Stimulated activated CD8-positive, alpha-beta memory T cell treated with anti-CD3 and anti-CD28 coated beads, Interleukin-15, amount 100 ng/mL, for 1 hour (primary cell): Measurements from ENCODE around the gene ELAVL2.

Experiments
- DNase-seq: peaks from one replicate; pipeline ENCODE4 v3.0.0-alpha.2; 2020; ENCODE audit warnings: low read depth

ELAVL2 gene

DNA sequence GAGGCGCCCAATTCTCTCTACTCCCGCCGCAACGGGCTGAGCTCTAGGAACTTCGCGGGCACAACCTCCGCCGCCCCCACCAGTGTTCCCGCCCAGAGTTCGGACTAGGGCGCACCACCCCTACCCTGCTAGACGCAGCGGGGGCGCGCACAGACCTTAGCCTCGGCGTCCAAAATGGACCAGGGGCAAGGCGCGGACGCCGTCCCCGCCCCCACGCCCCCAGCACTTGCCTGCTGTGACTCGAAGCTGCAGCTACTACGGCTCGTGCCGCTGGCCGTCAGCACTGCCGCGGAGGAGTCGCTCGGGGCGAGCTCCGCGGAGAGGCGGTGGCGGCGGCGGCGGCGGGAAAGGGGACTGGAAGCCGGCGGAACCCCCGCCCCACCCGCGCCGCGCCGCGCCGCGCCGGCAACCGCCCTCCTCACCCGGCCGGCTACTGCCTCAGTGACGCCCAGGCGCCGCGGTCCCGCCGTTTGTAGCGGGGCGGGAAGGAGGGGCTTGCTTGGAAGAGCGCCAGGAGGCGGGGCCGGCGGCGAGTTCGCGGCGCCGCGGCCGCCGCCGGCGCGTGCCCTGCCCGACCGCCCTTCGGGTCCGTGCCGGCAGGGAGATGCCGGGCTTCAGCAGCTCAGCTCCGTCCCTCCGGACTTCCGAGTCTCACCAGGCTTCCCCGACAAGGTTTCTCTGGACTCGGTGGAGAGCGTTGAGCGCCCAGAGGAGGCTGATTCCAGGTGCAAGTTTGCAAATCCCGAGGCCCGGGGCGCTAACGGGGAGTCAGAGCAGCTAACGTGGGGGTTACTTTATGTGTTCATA is 4.5 kb downstream of the ELAVL2 start:
- DNase-seq, result no peak

DNA sequence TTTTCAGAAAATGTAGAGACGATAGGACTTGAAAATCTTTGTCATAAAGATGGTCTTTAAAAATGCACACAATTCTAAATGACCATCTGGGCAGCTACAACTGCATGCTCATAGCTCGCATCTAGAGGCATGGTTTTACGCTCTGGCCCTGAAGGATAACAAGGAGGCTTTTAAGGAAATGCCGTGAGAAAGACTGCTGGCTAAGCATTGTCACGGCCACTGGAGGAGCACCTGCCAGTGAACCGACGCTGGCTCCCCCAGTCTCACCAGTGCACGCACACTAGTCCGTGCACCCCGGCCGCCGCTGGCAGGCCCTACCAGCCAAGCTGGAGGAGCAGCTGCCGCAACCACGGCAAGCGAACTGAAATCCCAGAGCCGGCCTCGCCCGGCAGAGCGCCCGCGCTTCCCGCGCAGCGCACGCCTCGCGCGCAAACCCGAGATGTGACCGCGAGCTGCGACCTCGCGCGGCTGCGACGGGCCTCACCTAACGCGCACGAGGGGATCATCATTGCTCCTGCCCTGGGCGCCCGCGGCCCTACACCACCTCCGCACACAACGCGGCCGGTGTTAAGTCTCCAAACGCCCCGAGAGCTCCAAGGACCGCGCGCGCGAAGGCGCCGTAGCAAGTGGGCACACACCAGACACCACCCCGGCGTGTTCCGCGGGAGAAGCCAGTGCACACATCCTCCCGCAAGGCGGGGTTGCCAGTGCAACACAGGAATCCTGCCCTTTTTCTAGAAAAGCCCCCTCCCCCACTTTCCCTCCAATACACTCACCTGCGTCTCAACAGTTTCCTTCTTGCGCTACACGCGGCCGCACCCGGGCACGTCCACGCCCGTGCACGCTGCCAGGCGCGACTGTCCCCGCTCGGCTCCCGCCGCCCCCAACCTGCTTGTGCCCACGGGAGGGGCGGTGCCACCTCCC is 5.3 kb downstream of the ELAVL2 start:
- DNase-seq, result no peak

DNA sequence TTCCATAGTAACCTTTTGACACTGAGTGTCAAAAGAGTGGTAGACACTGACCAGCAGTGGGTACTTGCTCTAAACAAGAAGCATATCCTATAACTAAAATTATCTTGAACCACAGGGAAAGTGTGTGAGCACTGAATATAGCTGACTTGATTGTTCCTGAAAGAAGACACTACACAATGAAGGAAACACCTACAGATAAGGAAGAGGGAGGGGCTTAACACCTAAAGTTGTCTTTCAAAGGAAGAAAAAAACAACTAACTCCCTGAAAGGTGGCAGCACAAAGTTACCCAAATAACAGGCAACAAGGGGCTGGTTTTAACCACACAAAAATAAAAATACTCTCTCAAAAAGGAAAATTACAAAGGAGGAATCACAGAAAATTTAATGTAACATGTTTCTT is 6.6 kb downstream of the ELAVL2 start:
- no peak for DNase-seq

DNA sequence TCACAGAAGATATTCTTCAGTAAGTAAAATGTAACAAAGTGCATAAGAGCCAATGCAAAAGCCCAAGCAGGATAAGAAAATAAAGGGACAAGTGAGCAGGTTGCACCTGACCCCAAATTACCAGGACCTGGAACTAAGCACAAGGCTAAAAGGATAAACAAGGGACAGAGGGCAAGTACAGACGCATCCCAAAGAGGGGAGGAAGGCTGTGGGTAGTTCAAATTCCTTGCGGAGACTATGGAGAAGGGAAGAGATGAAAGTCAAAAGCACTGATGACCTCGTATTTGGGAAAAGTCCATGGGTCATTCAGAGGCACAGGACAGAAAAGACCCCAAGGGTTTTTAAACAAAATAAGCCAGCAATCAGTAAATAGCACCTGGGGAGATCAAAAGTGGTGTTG is 11.8 kb downstream of the ELAVL2 start:
- no peak for DNase-seq

DNA sequence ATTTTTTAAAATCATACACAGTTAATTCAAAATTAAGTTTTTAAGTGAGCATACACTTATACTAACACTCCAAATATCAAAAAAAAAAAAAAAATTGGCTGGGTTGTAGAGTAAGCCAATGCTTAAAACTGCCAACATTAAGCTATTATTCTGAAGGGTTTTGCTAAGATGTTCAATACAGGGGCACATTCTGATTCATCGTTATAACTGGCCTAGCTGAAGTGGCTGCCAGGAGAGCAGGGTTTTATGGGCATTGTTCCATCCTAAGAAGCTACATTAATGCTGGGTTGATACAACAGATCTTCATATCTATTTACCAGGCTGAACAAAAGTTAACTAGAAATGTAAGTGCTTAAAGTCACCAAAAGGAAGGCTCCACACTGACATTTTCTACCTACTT is 13.4 kb downstream of the ELAVL2 start:
- DNase-seq, result no peak

DNA sequence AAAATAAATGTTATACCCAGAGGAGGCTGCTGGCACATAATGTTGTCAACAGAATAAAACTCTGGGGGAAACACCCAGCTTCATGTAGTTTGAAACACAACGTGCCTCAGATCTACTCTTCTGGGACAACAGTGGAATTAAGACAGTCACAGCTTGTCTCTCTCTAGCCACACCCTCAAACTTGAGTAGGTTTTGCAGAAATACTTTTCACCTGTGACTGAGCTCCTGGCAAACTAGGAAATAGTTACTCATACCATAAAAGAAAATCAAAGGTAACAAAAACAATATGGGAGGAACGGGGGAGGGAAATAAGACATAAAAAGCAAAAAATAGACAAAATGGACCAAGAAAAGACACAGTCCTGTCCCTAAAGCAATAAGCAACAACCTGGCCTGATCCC is 14.4 kb downstream of the ELAVL2 start:
- DNase-seq, result no peak

DNA sequence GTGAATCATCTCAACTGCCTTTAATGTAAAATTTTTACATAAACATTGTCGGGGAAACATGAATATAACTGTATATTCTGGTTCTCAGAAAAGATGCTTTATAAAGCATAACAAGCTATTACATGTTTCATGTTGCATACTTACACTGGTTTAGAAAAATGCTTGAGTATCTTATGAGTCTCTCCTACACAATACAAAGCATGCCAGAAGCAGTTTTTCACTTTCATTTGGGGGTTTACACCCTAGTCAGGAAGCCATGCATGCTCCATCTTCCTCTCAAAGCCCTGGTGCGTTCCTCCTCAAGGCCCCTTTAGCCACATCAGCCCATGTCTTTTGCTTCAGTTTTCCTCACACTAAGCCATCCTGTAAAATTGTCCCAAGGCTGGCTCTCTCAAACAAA is 22.8 kb downstream of the ELAVL2 start:
- DNase-seq, result no peak

DNA sequence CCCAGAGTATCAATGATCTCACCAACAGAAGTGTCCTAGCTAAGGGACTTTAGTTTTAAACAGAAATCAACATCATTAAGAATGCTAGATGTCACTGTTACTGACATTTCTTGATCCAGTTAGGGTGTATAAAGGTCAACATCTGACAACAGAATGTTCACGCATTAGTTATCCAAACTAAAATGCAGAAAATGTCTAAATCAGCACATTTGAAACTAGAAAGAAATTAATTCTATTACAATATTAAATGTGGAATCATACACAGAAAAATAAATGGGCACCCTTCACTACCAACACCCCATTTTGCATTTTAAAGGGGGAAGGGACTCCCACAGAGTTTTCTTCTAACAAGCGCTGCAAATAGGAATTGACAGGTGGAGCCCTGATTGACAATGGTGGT is 24.5 kb downstream of the ELAVL2 start:
- DNase-seq, result no peak

DNA sequence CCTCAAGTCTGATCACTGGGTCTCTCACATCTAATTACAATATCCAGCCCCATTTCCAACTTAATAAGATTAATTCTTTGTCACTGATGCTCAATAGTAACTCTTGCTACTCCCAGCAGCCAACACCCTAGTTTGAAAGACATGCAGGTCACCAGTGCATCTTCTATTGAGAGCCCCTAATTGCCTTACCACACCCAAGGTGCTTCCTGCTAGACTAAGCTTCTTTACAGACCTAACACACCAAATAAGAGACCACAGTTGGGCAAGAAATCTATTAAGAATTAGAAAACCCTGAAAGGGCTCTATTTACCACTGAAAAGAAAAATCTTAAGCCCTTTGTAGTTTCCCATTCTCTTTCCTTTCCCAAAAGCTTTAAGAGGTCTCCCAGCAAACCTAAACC is 26.5 kb downstream of the ELAVL2 start:
- DNase-seq, result no peak

DNA sequence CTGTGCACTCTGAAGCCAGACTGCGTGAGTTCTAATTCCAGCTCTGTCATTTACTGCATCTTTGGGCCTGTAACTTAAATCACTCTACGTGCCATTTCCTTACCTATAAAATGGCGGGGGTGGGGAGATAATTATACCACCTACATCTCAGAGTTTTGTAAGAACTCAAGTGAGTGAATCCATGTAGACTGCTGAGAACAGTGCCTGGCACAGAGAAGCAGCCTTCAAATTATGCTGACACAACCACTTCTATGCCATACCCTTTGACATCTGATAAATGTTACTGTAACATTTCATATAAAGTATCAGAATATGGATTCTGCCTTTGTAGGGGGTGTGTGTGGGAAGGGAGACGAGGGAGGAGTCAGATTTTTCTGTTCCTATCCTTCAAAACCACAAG is 27.7 kb downstream of the ELAVL2 start:
- DNase-seq, result no peak

DNA sequence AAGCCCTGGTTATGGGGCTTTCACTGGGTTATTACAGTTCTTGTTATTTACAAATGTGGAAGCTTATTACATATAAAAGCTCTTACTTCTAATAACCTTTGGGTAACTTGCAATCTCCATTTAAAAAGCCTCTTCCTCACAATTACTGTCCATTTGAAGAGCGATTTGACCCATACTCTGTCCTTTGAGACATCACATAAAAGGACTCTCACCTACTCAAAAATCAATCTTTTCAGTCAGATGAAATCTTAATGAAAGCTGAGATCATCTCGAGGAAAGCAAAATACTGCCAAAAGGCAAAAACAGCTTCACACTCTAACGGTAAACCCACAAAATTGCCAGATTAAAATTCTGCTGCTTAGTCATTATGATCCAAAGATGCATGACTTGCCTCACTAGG is 29.8 kb downstream of the ELAVL2 start:
- no peak for DNase-seq

DNA sequence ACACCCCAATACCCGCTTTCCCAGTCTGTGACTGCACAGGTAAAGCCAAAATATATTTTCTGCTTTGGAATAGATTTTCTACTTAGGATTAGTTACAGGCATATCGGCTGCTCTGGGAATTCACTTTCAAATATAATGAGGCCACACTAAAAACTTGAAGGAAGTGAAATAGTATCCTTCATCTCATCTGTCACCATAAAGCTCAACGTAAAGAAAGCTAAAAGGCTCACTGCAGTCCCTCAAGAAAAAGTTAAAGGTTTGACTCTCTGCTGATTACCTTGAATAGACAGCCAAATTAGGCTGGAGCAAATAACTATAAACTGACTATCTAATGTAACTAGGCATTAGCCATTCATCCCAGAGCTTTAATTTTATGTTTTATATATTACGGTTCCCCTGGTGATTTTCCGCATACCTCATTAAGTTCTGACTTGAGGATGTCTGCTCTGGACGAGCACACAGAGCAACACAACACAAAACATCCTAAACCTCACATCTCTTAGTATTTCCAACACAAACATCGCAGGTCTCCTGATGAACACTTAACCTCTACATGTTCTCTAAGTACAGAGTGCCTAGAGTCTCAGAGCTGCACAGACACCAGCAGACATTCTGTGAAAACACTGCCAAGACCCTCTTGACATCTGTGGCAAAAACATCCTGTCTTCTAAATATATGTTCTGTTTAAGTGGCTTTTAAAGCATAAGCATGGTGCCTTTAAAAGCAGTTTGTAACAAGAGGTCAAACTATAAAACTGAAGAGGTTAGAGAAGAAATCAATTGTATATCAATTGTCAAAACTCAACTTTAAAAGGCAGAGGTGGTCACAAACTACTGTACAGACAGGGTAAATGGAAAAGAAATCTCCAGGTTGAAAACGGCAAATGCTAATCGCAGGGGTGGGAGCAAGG is 35.4 kb downstream of the ELAVL2 start:
- no peak for DNase-seq

DNA sequence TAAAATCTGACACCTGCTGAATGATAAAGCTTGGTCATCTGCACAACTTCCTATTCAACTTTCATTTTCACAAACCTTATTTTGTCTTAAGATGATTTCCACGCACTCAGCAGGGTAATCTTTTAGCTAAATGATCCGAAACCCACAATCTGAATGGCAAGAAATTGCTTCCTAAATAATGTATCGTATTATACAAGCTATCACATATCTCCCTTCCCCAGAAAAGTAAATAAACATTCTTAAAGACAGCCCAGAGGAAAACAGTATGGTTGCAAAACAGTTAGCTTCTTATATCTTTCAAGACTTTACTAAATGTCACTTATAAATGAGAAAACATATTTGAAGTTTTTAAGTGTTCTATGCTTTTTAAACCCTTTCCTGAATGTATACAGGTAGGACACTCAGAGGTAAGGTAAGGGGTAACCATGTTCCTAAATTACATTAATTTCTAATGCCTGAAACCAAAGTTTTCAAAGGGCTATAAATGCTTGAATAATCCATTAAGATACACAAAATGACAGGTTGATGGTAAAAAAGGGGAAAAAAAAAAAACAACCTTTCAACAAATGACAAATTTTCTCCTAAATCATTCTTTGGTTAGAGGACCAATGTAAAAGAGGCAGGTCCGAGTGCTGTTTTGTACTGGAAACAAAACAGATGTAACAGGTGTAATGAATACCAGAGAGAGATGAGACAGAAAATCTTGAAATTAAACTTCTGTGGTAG is 36.3 kb downstream of the ELAVL2 start:
- no peak for DNase-seq

DNA sequence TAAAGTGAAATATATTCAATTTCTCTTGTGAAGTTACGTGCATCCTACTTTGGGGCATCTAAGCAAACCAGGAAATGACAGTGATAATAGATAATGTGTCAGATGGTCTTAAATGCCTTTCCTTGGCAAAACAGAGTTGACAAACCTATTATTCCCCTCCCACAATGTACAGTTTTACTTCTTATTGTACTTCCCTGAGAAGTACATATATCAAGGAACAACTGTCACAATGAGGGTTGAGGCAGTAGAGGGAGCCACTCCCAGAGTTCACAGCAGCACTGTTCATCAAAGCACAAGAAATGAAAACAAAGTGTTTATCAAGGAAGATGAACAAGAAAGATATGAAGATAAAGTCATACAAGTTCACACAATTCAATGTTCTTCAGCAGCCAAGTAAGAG is 41.1 kb downstream of the ELAVL2 start:
- no peak for DNase-seq

DNA sequence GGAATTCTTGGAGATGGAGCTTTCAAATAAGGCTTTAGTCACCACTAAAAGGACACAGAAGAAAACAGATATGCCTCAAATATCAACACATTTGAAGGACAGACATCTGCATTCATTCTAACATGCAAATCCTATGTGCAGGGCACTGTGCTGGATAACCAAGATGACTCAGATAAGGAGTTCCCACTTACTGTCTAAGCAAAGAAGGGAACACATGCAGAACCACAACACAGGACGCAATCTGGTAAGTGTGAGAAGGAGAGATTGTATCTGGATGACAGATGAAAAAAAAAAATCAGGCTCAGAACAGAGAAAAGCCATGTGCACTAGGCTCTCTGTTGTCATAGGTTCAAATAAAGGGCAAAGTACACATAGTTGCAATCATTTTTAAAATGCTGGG is 42.5 kb downstream of the ELAVL2 start:
- no peak for DNase-seq

DNA sequence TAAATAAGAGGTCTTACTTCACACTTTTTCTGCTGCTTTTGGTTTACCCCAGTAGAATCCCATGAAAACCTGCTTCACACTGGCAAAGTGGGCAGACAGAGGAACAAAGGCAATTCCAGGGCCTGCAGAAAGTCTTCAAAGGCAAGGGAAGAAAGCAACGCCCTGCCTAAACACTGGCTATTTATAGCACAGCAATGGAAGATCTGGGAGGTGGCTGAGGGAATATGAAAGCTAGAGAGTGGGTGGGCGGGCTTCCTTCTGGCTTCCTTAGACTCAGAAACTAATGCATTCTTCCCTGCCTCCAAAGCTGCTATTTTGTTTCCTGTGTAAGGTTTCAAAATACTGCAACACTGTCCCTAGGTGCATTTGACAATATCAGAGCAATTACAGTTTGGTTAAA is 46.8 kb downstream of the ELAVL2 start:
- no peak for DNase-seq

DNA sequence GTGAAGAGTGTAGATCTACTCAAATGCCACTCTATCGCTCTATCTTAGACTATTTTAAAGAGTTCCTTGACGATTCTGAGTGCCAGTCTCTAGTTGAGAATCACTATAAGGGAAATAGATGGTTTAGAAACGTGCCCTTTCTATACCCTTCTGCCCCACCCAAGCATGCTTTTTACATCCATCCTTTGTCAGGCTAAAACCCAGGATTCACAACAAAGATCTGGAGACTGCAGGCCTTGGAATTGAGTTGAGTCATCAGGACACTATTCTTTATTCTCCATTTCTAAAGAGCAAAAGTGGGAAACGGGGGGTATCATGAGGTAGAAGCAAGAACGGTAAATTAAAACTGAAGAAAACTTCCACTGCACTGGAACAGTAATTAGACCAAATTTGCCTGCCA is 48.7 kb downstream of the ELAVL2 start:
- no peak for DNase-seq

DNA sequence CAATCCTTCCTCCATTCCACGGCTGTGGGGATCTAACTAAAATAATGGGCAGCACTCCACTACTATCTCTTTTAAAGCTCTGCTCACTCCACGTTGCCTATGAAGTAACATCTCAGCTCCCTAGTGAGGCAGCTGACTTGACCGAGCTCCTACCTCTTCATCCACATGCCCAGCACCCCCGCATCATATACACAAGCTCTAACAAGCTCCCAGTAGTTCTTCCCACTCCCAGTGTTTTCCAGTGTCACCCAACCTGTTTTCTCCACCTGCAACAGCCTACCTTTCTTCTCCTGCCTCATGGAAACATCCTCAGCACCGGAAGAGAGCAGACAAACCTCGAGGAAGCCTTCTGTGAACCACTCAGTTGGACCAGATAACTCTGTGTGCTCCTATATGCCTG is 50.5 kb downstream of the ELAVL2 start:
- no peak for DNase-seq

DNA sequence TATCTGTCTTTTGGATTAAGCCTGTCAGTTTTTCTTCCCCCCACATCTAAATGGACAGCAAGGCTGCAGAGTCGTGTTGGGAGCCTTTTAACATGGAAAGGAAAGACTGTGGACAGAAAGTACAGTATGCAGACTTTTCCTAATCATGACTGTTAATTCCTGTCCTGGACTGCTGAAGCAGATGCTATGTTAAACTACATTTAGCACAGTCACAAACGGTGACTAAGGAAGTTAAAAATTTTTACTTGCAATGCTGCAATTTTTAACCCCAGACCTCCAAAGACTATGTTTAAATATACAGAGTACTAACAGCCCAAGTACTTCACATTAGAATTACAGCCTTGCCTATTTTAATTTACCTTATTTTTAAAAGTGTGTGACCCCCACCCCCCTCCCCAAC is 51.8 kb downstream of the ELAVL2 start:
- DNase-seq, result no peak

DNA sequence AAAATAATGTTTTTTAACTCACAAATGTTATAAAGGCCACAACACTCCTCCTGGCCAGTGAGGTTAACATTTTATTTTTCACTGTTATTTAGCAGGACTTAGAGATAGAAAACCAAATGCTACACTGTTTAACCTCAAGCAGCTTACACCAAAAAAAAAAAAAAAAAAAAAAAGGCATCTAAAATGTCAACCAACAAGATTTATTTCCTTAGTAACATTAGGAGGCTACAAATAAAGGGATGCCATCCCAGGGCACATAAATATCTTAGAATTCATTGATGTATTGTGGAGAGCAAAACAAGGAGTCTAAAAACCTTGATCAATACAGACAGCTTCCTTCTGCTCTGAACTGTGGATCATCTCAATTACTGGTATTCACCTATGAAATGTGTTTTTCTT is 53.7 kb downstream of the ELAVL2 start:
- DNase-seq, result no peak

DNA sequence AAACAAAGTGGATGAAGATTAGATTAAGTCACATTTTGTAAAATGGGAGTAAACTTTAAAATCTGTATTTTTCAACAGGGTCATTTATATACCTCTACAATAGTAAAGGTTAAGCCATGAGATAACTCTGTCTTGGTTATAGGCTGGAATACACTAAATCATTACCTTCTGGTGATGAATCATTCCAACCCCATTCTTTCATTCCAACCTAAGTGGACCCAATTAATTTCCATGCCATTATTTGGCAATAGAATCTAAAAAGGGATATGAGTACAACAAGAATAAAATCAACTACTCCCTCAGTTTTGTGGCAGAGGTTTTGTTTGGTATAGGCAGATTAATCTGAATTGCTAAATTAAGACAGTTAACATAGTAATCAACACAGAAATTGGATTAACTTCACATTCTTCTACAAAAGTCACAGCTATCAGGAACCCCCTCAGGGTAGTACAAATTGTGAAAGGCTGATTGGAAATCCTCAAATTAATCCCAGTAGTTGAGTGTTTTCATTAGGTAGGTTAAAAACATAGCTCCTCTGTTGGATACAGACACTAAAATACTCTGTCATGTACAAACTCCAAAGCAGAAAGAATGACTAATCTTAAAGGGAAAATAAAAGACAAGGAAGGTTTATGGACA is 54.2 kb downstream of the ELAVL2 start:
- DNase-seq, result no peak
